HG03064 (cell line): ENCODE measurements around the gene TRERF1.

Source experiments
- ATAC-seq: cut with Tn5 transposase; IDR thresholded peaks from one replicate; pipeline ENCODE4 v1.9.1; 2021; ENCODE audit warnings: low read depth; ENCODE audit not compliant: unreplicated experiment

Gene TRERF1

GRCh38 chr6:42280966-42281533 is 170.7 kb downstream of the TRERF1 start:
- ATAC-seq, result no peak

DNA sequence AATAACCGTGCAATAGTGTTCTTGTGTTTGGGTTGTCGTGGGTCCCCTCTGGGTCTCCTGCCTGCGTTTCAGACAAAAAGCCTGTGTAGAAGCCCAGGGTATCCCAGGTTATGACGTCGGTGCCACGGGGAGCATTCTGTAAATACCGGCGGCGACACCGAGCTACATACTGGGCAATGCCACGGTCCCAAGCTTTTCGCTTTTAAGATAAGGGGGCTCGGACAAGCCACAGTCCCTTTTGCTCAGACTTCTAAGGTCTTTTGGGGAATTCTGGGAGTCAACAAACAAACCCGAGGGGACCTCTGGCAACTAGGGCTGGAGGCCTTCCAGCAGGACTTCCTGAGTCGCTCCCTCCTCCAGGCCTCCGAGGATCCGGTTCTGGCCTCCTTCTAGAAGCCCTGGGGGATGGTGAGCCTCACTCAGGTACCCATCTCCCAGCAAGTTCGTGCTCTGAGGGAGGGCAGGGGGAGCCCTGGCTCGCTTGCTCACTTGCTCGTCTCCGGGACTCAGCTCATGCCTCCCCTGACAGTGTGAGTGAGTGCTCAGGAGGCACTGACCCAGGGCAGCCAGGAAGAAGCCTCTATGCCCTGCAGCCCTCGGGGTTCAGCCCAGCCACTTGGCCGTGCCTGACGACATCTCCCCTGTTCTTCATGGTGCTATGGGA is 171.6 kb downstream of the TRERF1 start:
- no peak for ATAC-seq

GRCh38 chr6:42279144-42279781 is 172.5 kb downstream of the TRERF1 start:
- no peak for ATAC-seq

DNA sequence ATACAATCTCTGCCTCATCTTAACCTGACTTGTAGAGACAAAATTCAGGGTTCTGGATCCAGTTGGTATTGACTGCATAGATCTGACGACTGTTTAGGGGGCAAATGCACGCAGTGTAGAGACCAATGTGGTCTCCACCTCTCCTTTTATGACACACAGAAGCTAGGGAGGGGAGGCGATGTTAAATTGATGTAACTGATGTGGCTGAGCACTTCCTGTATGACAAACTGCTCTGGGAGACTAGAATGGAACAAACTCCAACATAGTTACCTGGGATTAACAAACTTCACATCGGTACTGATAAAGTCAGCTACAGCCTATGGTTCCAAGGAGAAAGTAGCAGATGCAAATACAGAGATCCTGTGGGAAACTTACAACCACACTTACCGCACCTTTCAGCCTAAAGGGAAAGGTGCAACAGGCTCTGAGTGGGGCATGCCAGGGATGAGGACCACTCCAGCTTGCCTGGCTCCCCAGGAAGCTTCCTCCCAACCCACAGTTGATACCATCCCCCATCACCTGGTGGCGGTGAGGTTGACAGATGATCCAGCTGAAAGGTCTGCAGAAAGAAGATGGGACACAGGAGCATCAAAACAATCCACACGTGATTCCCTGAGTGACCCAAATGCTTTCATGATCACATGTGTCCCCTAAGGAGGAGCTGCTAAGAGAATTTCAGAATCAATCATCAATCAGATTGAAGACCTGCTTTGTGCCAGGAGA is 173.4 kb downstream of the TRERF1 start:
- no peak for ATAC-seq

DNA sequence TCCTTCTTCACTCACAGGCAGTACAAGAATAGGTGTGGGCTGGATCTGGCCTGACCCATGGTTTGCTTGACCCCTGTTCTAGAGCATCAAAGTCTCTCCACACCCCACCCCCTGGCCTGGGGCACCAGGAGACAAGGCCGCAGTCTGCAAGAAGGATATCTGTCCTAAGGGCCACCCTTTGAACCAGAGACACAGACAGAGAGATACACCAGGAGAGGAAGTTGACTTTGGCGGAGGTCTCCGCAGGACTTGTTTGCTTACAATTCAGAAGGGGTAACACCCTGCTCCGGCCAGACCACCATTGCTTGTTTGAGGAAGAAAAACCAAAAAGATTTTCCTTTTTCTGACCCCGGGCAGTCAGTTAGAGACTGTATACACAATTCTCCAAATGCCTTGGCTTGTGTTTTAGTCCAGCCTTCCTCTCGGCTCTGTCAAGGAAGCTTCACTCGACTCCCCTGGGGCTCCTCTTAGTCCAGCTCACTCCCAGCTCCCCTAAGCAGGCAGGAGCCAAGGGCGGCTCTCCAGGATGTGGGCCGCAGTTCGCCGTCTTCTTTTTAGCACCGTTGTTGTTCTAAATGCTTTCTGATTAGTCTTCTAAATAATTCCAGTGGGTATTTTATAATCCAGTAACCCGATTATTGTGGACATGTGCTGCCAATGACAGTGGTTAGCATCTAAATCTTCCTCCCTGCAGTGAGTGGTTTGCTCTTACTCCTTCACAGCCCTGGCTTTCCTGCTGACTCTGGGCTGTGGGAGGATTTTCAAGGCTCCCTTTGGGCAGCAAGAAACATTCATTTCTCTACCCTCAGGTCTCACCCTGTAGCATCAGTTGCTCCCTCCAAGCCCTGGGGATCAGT is 175.5 kb downstream of the TRERF1 start:
- no peak for ATAC-seq

GRCh38 chr6:42275376-42276033 is 176.2 kb downstream of the TRERF1 start:
- ATAC-seq, result no peak

DNA sequence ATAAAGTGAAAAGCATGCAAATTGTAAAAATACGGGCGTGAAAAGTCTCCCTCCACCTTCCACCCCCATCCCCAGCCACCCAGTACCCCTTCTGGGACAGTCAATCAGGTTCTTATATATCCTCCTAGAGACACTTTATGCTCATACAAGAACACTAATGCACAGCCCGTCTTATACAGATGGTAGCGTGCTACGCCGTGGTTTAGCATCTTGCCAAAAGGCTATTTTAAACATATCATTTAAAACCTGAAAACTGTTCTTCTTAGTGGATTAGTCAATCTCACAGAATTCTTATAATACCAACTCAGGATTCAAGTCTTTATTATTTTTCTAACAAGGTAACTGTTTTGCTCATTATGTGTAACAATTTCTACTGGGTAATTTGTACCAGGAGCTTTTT is 176.8 kb downstream of the TRERF1 start:
- no peak for ATAC-seq

GRCh38 chr6:42271834-42272805 is 179.6 kb downstream of the TRERF1 start:
- no peak for ATAC-seq

DNA sequence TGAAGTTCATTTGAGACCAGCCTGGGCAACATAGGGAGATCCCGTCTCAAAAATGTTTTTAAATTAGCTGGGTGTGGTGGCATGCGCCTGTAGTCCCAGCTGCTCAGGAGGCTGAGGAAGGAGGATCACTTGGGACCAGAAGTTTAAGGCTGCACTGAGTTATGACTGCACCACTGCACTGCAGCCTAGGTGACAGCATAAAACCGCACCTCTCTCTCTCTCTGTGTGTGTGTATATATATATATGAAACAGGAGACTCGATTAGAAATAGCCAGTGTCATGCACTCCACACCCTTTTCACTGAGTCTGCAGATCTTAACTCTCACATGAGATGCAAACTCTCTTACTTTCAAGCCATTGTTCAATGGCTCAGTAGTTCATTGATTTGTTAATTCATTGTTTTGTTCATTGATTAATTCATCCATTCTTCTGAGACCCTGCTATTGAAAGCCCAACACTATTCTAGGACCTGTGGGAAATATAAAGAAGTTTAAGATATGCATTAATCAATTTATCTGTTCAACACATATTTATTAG is 181.7 kb downstream of the TRERF1 start:
- ATAC-seq, result peak; percentile 33

DNA sequence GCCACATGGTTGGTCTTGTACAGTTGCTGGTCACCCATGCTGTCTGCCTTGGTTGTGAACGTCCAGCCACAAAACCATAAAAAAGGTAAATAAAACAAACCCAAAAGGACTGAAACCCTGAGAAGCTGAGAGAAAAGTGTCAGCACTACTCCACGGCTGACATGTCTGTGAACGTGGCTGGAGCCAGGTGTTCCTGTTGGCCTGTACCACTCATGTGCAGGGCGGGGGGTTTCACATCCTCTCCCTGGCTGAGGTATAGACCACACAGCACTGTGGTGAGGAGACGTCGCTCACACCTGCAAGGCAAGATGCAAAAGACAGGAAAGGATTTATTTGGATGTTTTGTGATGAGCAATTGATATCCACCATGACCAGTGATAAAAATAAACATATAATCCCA is 182.2 kb downstream of the TRERF1 start:
- peak; percentile 95 for ATAC-seq

DNA sequence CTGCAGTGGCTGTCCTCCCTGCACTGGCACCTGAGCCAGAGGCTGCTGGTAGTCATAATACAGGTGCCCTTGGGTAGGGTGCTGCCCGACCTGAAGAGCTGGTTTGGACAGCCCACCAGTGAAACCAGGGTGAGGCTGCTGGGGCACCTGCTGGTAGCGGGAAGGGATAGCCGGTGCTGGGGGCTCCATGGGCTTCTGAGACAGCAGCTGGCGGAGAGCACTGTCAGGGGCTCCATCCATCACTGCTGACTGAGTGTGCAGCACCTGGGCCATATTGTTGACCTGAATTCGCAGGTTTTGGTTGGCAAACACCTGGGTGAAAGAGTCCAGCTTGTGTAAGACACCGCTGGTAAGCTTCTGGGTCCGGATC is 182.9 kb downstream of the TRERF1 start:
- no peak for ATAC-seq

DNA sequence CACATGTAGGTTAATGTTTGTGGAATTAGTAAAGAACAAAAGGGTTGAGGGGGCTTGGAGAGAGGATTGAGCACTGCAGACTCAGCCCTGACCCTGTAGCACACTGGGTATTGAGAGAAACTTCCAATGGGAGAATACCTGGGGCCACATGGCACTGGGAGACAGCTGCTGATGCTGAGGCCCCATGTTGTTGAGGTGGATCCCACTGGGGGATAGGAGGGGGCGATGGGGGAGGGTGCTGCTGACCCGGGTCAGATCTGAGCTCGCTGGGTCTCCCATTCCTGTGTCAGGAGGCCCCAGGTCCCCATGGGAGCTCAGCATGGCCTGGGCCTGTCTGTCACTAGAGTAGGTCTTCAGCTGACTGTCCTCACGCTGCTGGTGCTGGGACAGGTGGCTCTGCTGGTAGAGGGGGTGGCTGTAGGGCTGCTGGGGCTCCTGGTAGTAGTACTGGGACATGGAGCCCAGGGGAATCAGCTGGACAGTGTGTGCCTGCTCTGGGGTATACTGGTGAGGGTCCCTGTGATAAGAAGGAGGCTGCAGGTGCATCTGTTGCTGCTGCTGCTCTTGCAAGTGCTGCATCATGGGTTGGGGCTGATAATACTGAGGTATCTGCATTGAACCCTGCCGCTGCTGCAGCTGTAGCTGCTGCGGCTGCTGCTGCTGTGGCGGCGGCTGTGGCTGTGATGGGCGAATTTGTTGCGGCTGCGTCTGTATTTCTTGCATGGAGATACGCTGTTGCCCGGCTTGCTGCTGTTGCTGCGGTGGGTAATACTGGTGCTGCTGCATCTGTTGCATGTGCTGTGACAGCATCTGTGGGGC is 183.5 kb downstream of the TRERF1 start:
- ATAC-seq, result no peak

DNA sequence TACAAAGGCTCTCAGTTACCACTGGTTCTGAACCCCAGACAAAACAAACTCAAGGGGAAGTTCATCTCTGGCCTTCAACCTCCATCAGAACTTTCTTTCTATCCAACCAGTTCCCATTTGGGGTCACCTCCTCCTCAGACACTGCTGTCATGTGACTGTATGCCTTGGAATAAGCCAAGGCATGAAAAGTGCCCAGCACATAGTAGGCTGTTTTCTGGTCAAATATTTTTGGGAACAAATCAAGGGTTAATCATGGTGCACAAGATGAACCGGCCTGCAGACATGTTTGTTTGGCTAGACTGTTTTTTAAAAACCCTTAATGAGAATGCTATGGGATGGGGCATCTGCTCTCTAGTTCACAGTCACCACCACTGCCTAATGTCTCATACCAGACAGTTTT is 185.2 kb downstream of the TRERF1 start:
- ATAC-seq, result no peak

DNA sequence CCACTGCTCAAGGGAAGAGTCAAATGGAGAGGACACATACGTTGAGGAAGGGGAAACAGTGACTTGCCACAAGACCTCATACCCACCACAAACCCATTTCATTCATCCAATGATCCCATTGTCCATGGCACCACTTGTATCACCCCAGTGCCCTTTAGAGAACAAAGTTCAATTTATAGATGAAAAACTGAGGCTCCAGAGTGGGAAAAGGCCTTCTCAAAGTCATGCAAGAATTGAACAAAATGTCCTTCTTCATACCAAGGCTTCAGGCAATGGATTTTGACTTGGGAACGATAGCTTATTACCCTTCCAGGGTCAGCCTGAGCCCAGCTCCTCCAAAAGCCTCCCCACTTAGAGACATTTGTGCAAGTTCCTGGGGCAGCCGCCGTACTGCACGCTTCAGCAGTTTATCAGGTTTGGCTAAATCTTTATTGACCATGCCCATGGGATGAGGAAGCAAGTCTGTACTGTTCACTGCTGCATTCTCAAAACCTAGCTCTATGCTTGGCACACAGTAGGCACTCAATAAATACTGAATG is 186.8 kb downstream of the TRERF1 start:
- ATAC-seq, result no peak

DNA sequence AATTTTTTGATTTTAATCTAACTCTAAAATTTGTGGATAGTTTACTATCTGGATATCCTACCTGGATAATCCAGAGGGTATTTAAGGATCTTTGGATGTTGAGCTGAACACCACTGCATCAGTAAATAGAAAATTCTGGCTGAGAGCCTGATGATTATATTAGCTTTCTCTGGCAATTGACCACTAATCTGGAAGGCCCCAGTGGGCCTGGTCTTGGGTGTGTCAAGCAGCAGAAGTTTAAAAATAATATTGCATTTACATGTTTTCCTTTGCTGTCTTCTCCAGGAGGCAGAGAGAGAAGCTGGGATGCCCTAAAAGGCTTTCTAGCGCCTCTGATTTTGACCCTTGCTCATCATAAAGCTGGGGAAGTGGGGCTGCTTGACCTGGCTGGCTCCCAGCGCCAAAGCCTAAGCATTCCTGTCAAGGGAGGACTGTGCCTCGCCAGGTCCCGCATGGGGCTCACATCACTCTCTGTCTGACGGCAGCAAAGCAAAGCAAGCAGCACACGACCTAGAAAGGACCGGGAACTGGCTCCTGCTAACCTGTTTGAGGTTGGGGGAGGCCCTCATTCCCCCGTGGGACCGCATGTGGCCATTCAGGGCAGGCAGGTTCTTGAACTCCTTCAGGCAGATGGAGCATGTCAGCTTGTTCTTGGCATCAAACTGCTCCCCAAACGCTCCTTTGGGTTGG is 187.4 kb downstream of the TRERF1 start:
- no peak for ATAC-seq

DNA sequence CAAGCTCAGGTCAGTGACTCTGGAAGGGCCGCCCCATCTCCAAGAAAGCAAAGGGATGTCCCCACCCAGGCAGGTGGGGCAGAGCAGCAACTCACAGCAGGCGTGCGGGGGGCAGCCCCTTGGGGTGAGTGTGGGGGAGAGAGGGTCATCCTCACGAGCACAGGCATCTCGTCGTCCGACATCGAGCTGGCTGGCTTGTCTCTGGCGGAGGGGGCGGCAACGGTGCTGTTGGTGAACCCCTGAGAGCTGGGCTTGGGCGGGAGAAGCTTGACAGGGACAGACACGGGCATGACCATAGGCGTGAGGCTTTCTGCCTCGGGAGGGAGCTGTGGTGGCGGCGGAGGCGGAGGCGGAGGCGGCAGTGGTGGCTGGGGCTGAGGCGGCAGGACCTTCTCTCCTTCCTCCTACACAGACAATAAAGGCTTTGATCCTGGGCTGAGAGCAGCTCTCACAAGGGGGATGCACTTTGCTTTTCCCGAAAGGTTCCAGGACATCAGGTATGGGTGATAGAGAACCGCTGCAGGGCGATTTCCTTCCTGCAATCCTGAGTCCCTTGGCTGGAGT is 188.5 kb downstream of the TRERF1 start:
- no peak for ATAC-seq

DNA sequence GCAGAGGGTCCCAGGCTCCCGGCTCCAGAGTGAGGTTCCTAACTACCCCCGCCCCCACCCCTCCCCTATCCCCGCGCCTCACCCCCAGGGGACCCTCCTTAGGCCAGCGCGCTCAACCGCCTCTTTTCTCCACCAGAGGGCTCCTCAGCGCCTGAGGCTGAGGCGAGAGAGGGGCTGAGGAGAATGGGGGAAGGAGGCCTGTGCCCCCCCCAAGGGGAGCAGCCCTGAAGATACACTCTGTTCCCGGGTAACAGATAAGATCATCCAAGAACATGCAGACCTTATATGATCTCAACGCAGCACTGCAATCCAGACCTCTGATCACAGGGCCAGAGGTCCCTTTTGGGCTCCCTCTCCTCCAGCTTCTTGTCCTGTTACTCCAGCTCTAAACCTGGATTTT is 190.8 kb downstream of the TRERF1 start:
- no peak for ATAC-seq
